Fibroblast of lung (primary cell): Measurements from ENCODE around the gene RIN3. TPM values are rescaled to one million over a fixed set of nuclear protein-coding genes. Genes with fewer than 3 reads are reported as not detected.

Experiments
- DNase-seq, 2 donors: peaks; one replicate each; pipeline versions ENCODE4 v3.0.0 to v3.0.0-alpha.2; 2010; ENCODE audit warnings: low read depth in 2 of 2
- H2AFZ ChIP-seq: 2 replicates; pipeline ENCODE4 v1.5.1; 2012; ENCODE audit warnings: low read length, control low read depth, inconsistent platforms
- H3K27ac ChIP-seq: 2 replicates; pipeline ENCODE4 v1.5.1; 2011; ENCODE audit warnings: low read length, control low read depth; ENCODE audit not compliant: insufficient read depth
- H3K27me3 ChIP-seq: 2 replicates; pipeline ENCODE4 v1.5.1; 2011; ENCODE audit warnings: mild to moderate bottlenecking, low read length; ENCODE audit not compliant: control insufficient read depth, insufficient read depth
- H3K36me3 ChIP-seq: 2 replicates; pipeline ENCODE4 v1.5.1; 2011; ENCODE audit warnings: low read length; ENCODE audit not compliant: control insufficient read depth, insufficient read depth
- H3K4me1 ChIP-seq: 2 replicates; pipeline ENCODE4 v1.5.1; 2011; ENCODE audit warnings: low read length; ENCODE audit not compliant: control insufficient read depth, insufficient read depth; ENCODE audit errors: extremely low read depth
- H3K4me2 ChIP-seq: 2 replicates; pipeline ENCODE4 v1.5.1; 2011; ENCODE audit warnings: low read length, control low read depth; ENCODE audit not compliant: insufficient read depth; ENCODE audit errors: extremely low read depth
- H3K4me3 ChIP-seq, 4 experiments: fragments of 200-600 bp in 1 of 4; sonication (generic) in 1 of 4; replicated peaks in 1 of 4; 2 replicates each; pipeline ENCODE4 v1.5.1; 2011 to 2016; ENCODE audit warnings: low read length in 4 of 4, low read depth in 3 of 4, mild to moderate bottlenecking in 3 of 4, control low read depth in 2 of 4, inconsistent platforms in 1 of 4, mixed read lengths in 1 of 4; ENCODE audit not compliant: insufficient read depth in 1 of 4; ENCODE audit errors: control extremely low read depth in 1 of 4
- H3K79me2 ChIP-seq: 2 replicates; pipeline ENCODE4 v1.5.1; 2012; ENCODE audit warnings: mild to moderate bottlenecking, low read length, inconsistent platforms; ENCODE audit not compliant: control insufficient read depth, insufficient read depth
- H3K9ac ChIP-seq: 2 replicates; pipeline ENCODE4 v1.5.1; 2011; ENCODE audit warnings: mild to moderate bottlenecking, low read length, control low read depth; ENCODE audit not compliant: insufficient read depth
- H3K9me3 ChIP-seq: 2 replicates; pipeline ENCODE4 v1.5.1; 2012; ENCODE audit warnings: low read depth, low read length; ENCODE audit not compliant: control insufficient read depth, insufficient read depth
- H4K20me1 ChIP-seq: 2 replicates; pipeline ENCODE4 v1.5.1; 2011; ENCODE audit warnings: low read length; ENCODE audit not compliant: control insufficient read depth, insufficient read depth; ENCODE audit errors: extremely low read depth
- EZH2 ChIP-seq: IDR thresholded peaks from 2 replicates; pipeline ENCODE4 v1.5.1; 2012; ENCODE audit warnings: low read length, control low read depth, mild to moderate bottlenecking; ENCODE audit errors: missing control alignments
- polyA plus RNA-seq, 2 donors: library from polyadenylated mRNA; depleted of rRNA in 1 of 2; stranded (reverse) in 1 of 2; unstranded in 1 of 2; fragments of >200 nt; gene quantifications; 2 replicates each; pipeline ENCODE4 v1.2.1, GENCODE V29; 2011 to 2012; ENCODE audit warnings: missing spikeins in 1 of 2
- total RNA-seq: library from RNA; depleted of rRNA; stranded (reverse); fragments of >200 nt; gene quantifications from 2 replicates; pipeline ENCODE4 v1.2.1, GENCODE V29; 2014
- TF ChIP-seq, protein P1 (sequence below), 2 donors: IDR thresholded peaks in 1 of 2; conservative IDR thresholded peaks in 1 of 2; 1 replicate in 1 of 2; 2 replicates in 1 of 2; pipeline ENCODE4 v1.5.1; 2011 to 2012; ENCODE audit warnings: low read length in 2 of 2, control low read depth in 1 of 2, inconsistent platforms in 1 of 2, low read depth in 1 of 2, mild to moderate bottlenecking in 1 of 2

RIN3 gene
- total and polyA plus RNA-seq, 2 donors (not counting 1 experiment from before 2014, with no cell fraction given) = 8.9 to 9.2 TPM

DNA sequence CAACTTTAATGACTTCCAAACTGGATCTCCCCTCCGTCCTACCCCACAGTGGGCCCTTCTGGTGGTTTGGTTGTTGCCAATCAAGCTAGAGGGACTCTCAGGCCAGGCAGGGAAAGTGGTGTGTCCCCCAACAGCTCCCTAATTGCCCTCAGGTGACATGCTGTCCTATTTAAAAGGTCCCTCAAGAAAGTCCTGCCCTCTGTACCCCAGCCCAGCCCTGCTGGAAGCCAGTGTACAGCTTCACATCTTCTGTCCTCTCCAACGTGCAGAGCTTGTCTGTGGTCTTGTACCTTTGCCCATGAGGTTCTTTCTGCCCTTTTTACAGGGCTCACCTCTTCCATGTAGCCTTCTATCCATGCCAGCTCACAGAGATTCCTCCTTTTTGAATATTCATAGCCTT is 4.2 kb downstream of the RIN3 start:
- Histone ChIP-seq H3K4me2 (no peak overlapping the region), H3K36me3 (no peaks in the 10 kb centered on the region), H3K4me1 (peaks cover 2% of the 10 kb centered on the region), H3K9me3 (no peaks in the 10 kb centered on the region), H3K27ac (no peak overlapping the region), H3K79me2 (peaks cover 61% of the 10 kb centered on the region), H3K9ac (no peak overlapping the region), H2AFZ (no peak overlapping the region), H3K27me3 (no peaks in the 10 kb centered on the region), H4K20me1 (no peaks in the 10 kb centered on the region), H3K4me3 (no peak overlapping the region)
- no peak for DNase-seq
- TF ChIP-seq, protein P1, sequence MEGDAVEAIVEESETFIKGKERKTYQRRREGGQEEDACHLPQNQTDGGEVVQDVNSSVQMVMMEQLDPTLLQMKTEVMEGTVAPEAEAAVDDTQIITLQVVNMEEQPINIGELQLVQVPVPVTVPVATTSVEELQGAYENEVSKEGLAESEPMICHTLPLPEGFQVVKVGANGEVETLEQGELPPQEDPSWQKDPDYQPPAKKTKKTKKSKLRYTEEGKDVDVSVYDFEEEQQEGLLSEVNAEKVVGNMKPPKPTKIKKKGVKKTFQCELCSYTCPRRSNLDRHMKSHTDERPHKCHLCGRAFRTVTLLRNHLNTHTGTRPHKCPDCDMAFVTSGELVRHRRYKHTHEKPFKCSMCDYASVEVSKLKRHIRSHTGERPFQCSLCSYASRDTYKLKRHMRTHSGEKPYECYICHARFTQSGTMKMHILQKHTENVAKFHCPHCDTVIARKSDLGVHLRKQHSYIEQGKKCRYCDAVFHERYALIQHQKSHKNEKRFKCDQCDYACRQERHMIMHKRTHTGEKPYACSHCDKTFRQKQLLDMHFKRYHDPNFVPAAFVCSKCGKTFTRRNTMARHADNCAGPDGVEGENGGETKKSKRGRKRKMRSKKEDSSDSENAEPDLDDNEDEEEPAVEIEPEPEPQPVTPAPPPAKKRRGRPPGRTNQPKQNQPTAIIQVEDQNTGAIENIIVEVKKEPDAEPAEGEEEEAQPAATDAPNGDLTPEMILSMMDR (conservative IDR thresholded peaks at IDR 0.05 in 1 of 2, IDR thresholded peaks at IDR 0.05 in 1 of 2; ENCODE audit: low read depth in 1 of 2, low read length in 2 of 2) = no peak
- no peak for TF ChIP-seq EZH2

DNA sequence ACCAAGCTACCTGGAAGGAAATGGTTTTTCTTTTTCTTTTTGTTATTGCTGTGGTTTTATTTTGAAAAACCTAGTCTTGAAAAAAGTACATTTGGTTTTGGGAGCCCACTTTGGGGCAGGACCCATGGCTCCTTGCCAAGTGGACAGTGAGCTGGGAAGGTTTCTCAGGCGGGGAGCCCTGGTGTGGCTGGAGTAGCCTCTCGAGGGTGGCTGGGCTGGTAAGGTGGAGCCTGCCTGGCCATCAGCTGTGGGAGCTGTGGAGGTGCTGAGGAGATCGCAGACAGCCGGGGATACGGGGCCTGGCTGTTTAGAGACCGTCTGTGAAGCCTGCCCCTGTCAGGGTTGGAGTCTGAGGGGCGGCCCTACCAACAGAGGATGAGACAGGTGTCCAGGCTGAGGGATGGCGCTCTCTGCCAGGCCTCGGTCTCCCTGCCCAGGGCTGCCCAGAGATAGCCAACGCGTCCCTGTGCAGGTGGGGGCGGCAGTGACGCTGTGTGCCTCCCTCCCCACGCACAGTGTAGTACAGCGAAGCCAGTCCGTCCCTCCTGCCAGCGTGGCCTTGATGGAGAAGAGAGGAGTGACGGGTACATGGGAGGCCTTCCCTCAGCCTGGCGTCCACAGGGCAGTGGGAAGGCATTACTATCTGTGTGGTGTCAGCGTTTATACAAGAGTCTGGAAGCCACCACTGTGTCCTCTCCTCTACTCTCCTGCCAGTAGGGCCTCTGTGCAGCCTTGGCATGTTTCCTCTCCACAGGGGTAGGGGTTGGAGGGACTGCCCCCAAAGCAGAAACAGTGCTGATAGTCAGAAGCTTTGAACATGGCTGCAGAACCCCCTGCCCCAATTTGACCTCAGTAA is 5.9 kb downstream of the RIN3 start:
- Histone ChIP-seq H3K4me3 (no peak overlapping the region), H3K27ac (no peak overlapping the region), H3K36me3 (no peaks in the 10 kb centered on the region), H4K20me1 (no peaks in the 10 kb centered on the region), H3K9ac (no peak overlapping the region), H2AFZ (no peak overlapping the region), H3K4me2 (no peak overlapping the region), H3K4me1 (peaks cover 2% of the 10 kb centered on the region), H3K79me2 (peaks cover 54% of the 10 kb centered on the region), H3K9me3 (no peaks in the 10 kb centered on the region), H3K27me3 (no peaks in the 10 kb centered on the region)
- no peak for DNase-seq
- no peak for TF ChIP-seq EZH2
- TF ChIP-seq, protein P1 (conservative IDR thresholded peaks at IDR 0.05 in 1 of 2, IDR thresholded peaks at IDR 0.05 in 1 of 2; ENCODE audit: low read depth in 1 of 2, low read length in 2 of 2) = no peak

DNA sequence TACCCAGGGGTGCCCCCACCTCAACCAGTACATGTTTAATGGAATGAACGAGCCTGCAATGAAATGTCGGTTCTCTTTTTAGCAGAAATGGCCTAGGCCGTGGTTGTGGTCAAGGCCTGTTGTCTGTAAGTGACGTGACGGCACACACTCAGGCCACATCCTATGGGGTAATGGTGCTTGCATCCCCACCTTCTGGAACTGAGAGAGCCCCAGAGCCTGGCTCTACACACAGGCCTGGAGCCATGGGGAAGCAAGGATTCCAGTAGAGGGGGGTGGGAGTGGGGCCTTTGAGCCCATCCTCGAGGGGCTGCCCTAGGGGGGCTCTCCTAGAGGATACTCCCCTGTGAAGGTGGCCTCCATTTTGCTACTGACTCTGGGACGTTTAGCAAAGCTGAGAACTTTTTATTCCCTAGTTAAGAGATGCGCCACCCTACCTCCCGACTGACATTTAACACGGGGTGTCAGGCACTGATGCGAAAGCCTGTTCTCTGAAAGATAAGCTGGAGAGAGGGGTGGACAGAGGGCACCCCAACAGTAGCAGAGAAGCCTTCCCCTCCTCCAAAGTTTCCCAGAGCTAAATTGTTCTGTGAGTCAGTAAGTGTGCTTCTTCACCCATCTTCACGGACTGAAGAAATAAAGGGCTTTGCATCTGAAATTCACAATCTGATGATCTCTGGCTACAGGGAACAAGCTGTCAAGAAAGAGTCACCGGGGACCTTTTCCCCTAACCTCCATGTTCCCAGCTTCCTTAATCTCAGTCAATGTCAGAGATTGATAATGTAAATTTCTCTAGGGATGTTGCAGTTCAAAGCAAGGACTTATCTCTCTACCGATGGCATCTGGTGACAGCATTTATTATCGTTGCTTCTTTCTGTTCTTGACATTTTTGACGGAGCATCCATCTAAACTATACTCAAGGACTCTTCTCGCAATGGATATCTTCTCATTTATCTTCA is 6.8 kb downstream of the RIN3 start:
- Histone ChIP-seq H3K36me3 (no peaks in the 10 kb centered on the region), H3K9me3 (no peaks in the 10 kb centered on the region), H3K4me2 (no peak overlapping the region), H4K20me1 (no peaks in the 10 kb centered on the region), H3K4me1 (peaks cover 2% of the 10 kb centered on the region), H3K4me3 (no peak overlapping the region), H3K27me3 (no peaks in the 10 kb centered on the region), H3K9ac (no peak overlapping the region), H2AFZ (no peak overlapping the region), H3K27ac (no peak overlapping the region), H3K79me2 (peaks cover 50% of the 10 kb centered on the region)
- DNase-seq = no peak
- TF ChIP-seq, protein P1 (conservative IDR thresholded peaks at IDR 0.05 in 1 of 2, IDR thresholded peaks at IDR 0.05 in 1 of 2; ENCODE audit: low read depth in 1 of 2, low read length in 2 of 2) = no peak
- TF ChIP-seq EZH2 = no peak
